RWPE2 (cell line): ENCODE measurements around the gene RAD52.
"Not testable (repeated sequence)": the region's sequence is repeated elsewhere in the genome, so short reads cannot be mapped to it uniquely, and the experiment has no call there.

Experiments
- ATAC-seq: fragments of 200-7000 bp; cut with Tn5 transposase; 3 replicates; pipeline ENCODE4 v1.9.1; 2021; ENCODE audit warnings: low read depth
- DNase-seq: peaks from one replicate; pipeline ENCODE4 v3.0.0-alpha.2; 2020; ENCODE audit warnings: low spot score
- H3K27ac ChIP-seq: fragments of 450-650 bp; 2 replicates; pipeline ENCODE4 v1.5.1; 2017; ENCODE audit warnings: mild to moderate bottlenecking; ENCODE audit not compliant: poor library complexity, severe bottlenecking
- H3K27me3 ChIP-seq: fragments of 250-450 bp; sonication (Bioruptor Pico); 2 replicates; pipeline ENCODE4 v1.5.1; 2021; ENCODE audit warnings: mild to moderate bottlenecking, moderate library complexity; ENCODE audit not compliant: insufficient read depth, poor library complexity, severe bottlenecking
- H3K36me3 ChIP-seq: fragments of 250-450 bp; sonication (Bioruptor Pico); 2 replicates; pipeline ENCODE4 v1.5.1; 2020; ENCODE audit warnings: low read depth, mild to moderate bottlenecking, moderate library complexity
- H3K4me1 ChIP-seq: fragments of 250-450 bp; sonication (Bioruptor Pico); 2 replicates; pipeline ENCODE4 v1.5.1; 2021; ENCODE audit warnings: mild to moderate bottlenecking, moderate library complexity; ENCODE audit not compliant: insufficient read depth, poor library complexity, severe bottlenecking
- H3K4me3 ChIP-seq: fragments of 250-450 bp; sonication (Bioruptor Pico); 2 replicates; pipeline ENCODE4 v1.5.1; 2021; ENCODE audit warnings: mild to moderate bottlenecking, moderate library complexity; ENCODE audit not compliant: severe bottlenecking
- H3K9me3 ChIP-seq: fragments of 250-450 bp; sonication (Bioruptor Pico); 2 replicates; pipeline ENCODE4 v1.5.1; 2021; ENCODE audit warnings: mild to moderate bottlenecking, moderate library complexity; ENCODE audit not compliant: severe bottlenecking
- CTCF ChIP-seq: fragments of 450-650 bp; IDR thresholded peaks from one replicate; pipeline ENCODE4 v1.5.1; 2017; ENCODE audit warnings: mild to moderate bottlenecking, moderate library complexity; ENCODE audit not compliant: poor library complexity, severe bottlenecking

Gene RAD52

GRCh38 chr12:946212-946611, 3.3 kb downstream of the RAD52 start:
- Histone ChIP-seq H3K36me3 (peaks cover 42% of the 10 kb centered on the region), H3K4me1 (peaks cover 6% of the 10 kb centered on the region), H3K27me3 (no peaks in the 10 kb centered on the region), H3K27ac (no peak overlapping the region), H3K9me3 (no peaks in the 10 kb centered on the region), H3K4me3 (no peak overlapping the region)
- TF ChIP-seq CTCF: no peak
- ATAC-seq: no peak
- DNase-seq: no peak

GRCh38 chr12:944211-944610, 5.3 kb downstream of the RAD52 start:
- Histone ChIP-seq H3K36me3 (peaks cover 62% of the 10 kb centered on the region), H3K9me3 (no peaks in the 10 kb centered on the region), H3K4me3 (no peak overlapping the region), H3K27me3 (no peaks in the 10 kb centered on the region), H3K4me1 (peaks cover 6% of the 10 kb centered on the region), H3K27ac (no peak overlapping the region)
- DNase-seq: no peak
- no peak for TF ChIP-seq CTCF
- no peak for ATAC-seq

- no peak for ATAC-seq
- Histone ChIP-seq H3K27me3 (no peaks in the 10 kb centered on the region), H3K4me3 (no peak overlapping the region), H3K9me3 (no peaks in the 10 kb centered on the region), H3K27ac (no peak overlapping the region), H3K4me1 (peaks cover 3% of the 10 kb centered on the region), H3K36me3 (peaks cover 70% of the 10 kb centered on the region)
- DNase-seq: no peak
- TF ChIP-seq CTCF: no peak
These were observed 6.4 kb downstream of the RAD52 start for GRCh38 chr12:943051-943450.

GRCh38 chr12:938810-939209, 10.7 kb downstream of the RAD52 start:
- no peaks in the 10 kb centered on the region for H3K9me3 ChIP-seq
- H3K4me1 ChIP-seq: no peaks in the 10 kb centered on the region
- TF ChIP-seq CTCF: no peak
- DNase-seq (no peak), ATAC-seq (no peak)
- H3K4me3 ChIP-seq: no peak overlapping the region
- no peak overlapping the region for H3K27ac ChIP-seq
- no peaks in the 10 kb centered on the region for H3K27me3 ChIP-seq
- H3K36me3 ChIP-seq: peaks cover 72% of the 10 kb centered on the region

GRCh38 chr12:936377-937345, 12.8 kb downstream of the RAD52 start:
- Histone ChIP-seq H3K9me3 (no peaks in the 10 kb centered on the region), H3K27ac (no peak overlapping the region), H3K36me3 (peaks cover 63% of the 10 kb centered on the region), H3K4me1 (no peaks in the 10 kb centered on the region), H3K4me3 (no peak overlapping the region), H3K27me3 (no peaks in the 10 kb centered on the region)
- ATAC-seq: no peak
- no peak for DNase-seq
- no peak for TF ChIP-seq CTCF

GRCh38 chr12:935891-936290, 13.6 kb downstream of the RAD52 start:
- not testable (repeated sequence) for H3K27me3 ChIP-seq, H3K4me1 ChIP-seq, H3K27ac ChIP-seq, DNase-seq, H3K4me3 ChIP-seq, H3K9me3 ChIP-seq, ATAC-seq
- H3K36me3 ChIP-seq: peaks cover 63% of the 10 kb centered on the region
